Esophagus (tissue), 2 donors: ENCODE results near the gene RAVER1. TPM values are rescaled to one million over a fixed set of nuclear protein-coding genes. Genes with fewer than 3 reads are reported as not detected.

Experiments
- H3K27ac ChIP-seq, 2 donors: one replicate each; pipeline ENCODE4 v1.5.1; 2013; ENCODE audit warnings: low read depth in 2 of 2, mild to moderate bottlenecking in 2 of 2, inconsistent platforms in 1 of 2, low read length in 1 of 2, moderate library complexity in 1 of 2
- H3K27me3 ChIP-seq, 2 donors: one replicate each; pipeline ENCODE4 v1.6.1; 2013; ENCODE audit warnings: low read length in 2 of 2, control low read depth in 1 of 2, mild to moderate bottlenecking in 1 of 2; ENCODE audit not compliant: insufficient read depth in 2 of 2, control insufficient read depth in 1 of 2
- H3K36me3 ChIP-seq, 2 donors: one replicate each; pipeline ENCODE4 v1.6.1; 2013; ENCODE audit warnings: low read length in 1 of 2; ENCODE audit not compliant: control insufficient read depth in 2 of 2, insufficient read depth in 2 of 2
- H3K4me1 ChIP-seq, 2 donors: one replicate each; pipeline ENCODE4 v1.6.1; 2013; ENCODE audit warnings: low read length in 1 of 2; ENCODE audit not compliant: control insufficient read depth in 2 of 2, insufficient read depth in 2 of 2
- H3K4me3 ChIP-seq, 2 donors: one replicate each; pipeline ENCODE4 v1.5.1; 2013; ENCODE audit warnings: low read length in 2 of 2, mild to moderate bottlenecking in 2 of 2, low read depth in 1 of 2, moderate library complexity in 1 of 2
- H3K9me3 ChIP-seq, 2 donors: one replicate each; pipeline ENCODE4 v1.6.1; 2013; ENCODE audit warnings: mild to moderate bottlenecking in 2 of 2, low read depth in 1 of 2, low read length in 1 of 2, moderate library complexity in 1 of 2; ENCODE audit not compliant: control insufficient read depth in 2 of 2, insufficient read depth in 1 of 2
- WGBS, 2 donors: extraction: QIAGEN DNeasy Blood & Tissue Kit; methylation state at CpG; one replicate each; pipeline ENCODE4 v1.1.7; 2013; 5-methylcytosine and 5-hydroxymethylcytosine counted together
- polyA plus RNA-seq, 2 donors: library from polyadenylated mRNA; stranded (reverse); fragments of 200-250 nt; gene quantifications; one replicate each; pipeline ENCODE4 v1.2.3, GENCODE V29; 2013
- donor health status: healthy with polysubstance abuse.
- donor health status: Bipolar disorder and iron deficiency.

RAVER1 gene
- polyA plus RNA-seq, 2 donors, result 7.1 to 8.2 TPM

- Histone ChIP-seq H3K4me3 (peak overlapping the region; percentile 17 to 31), H3K4me1 (peaks cover 23 to 63% of the 10 kb centered on the region in 2 donors), H3K27ac (no peak overlapping the region), H3K36me3 (no peaks in the 10 kb centered on the region), H3K27me3 (peaks cover 0 to 25% of the 10 kb centered on the region in 2 donors), H3K9me3 (peaks cover 0 to 18% of the 10 kb centered on the region in 2 donors)
- 1 to 2% methylated on average over 49 of the region's 49 CpGs for WGBS, 2 donors
Measured at GRCh38 chr19:10291554-10292205, 41.6 kb downstream of the RAVER1 start.

GRCh38 chr19:10290876-10291553, 42.3 kb downstream of the RAVER1 start:
- Histone ChIP-seq H3K27ac (no peak overlapping the region), H3K36me3 (no peaks in the 10 kb centered on the region), H3K4me1 (peaks cover 23 to 59% of the 10 kb centered on the region in 2 donors), H3K9me3 (peaks cover 0 to 18% of the 10 kb centered on the region in 2 donors), H3K27me3 (peaks cover 0 to 25% of the 10 kb centered on the region in 2 donors), H3K4me3 (peak overlapping the region; percentile 12 to 31)
- 1% methylated on average over 56 to 57 of the region's 57 CpGs for WGBS, 2 donors

GRCh38 chr19:10290357-10290875, 42.9 kb downstream of the RAVER1 start:
- Histone ChIP-seq H3K27me3 (peaks cover 0 to 25% of the 10 kb centered on the region in 2 donors), H3K27ac (no peak overlapping the region), H3K9me3 (peaks cover 0 to 18% of the 10 kb centered on the region in 2 donors), H3K36me3 (no peaks in the 10 kb centered on the region), H3K4me1 (peaks cover 23 to 56% of the 10 kb centered on the region in 2 donors), H3K4me3 (peak overlapping the region; percentile 5 to 10)
- WGBS, 2 donors, result 1 to 2% methylated on average over 30 of the region's 30 CpGs

- Histone ChIP-seq H3K36me3 (peaks cover 0 to 2% of the 10 kb centered on the region in 2 donors), H3K4me3 (peak within 1 kb of the TSS; percentile 21 to 28), H3K4me1 (peaks cover 23 to 53% of the 10 kb centered on the region in 2 donors), H3K27me3 (peaks cover 0 to 25% of the 10 kb centered on the region in 2 donors), H3K27ac (no peak within 1 kb of the TSS), H3K9me3 (peaks cover 0 to 18% of the 10 kb centered on the region in 2 donors)
- WGBS, 2 donors, result 1% methylated on average over 38 to 45 of the region's 45 CpGs
Measured at GRCh38 chr19:10289836-10290356, 43.4 kb downstream of the RAVER1 start, which contains the start of gene ICAM5. Gene ICAM5, plus strand, starts transcription at chr19:10289952. Its CDS starts 92 bp downstream, at chr19:10290044.

GRCh38 chr19:10289167-10289835, 44.0 kb downstream of the RAVER1 start:
- Histone ChIP-seq H3K27ac (no peak overlapping the region), H3K27me3 (peaks cover 0 to 25% of the 10 kb centered on the region in 2 donors), H3K36me3 (peaks cover 0 to 8% of the 10 kb centered on the region in 2 donors), H3K4me3 (peak overlapping the region; percentile 21 to 28), H3K4me1 (peaks cover 23 to 53% of the 10 kb centered on the region in 2 donors), H3K9me3 (peaks cover 0 to 16% of the 10 kb centered on the region in 2 donors)
- 1% methylated on average over 47 to 50 of the region's 50 CpGs for WGBS, 2 donors

- peaks cover 0 to 24% of the 10 kb centered on the region in 2 donors for H3K27me3 ChIP-seq
- peaks cover 23 to 53% of the 10 kb centered on the region in 2 donors for H3K4me1 ChIP-seq
- peak overlapping the region; percentile 21 to 28 for H3K4me3 ChIP-seq
- 1 to 3% methylated on average over 23 of the region's 23 CpGs for WGBS, 2 donors
- H3K27ac ChIP-seq, result no peak overlapping the region
- H3K9me3 ChIP-seq, result peaks cover 0 to 15% of the 10 kb centered on the region in 2 donors
- peaks cover 0 to 12% of the 10 kb centered on the region in 2 donors for H3K36me3 ChIP-seq
Measured at GRCh38 chr19:10288662-10289166, 44.6 kb downstream of the RAVER1 start.

- WGBS, 2 donors, result 11 to 24% methylated on average over 59 of the region's 59 CpGs
- no peak within 1 kb of the TSS for H3K27ac ChIP-seq
- H3K36me3 ChIP-seq, result peaks cover 0 to 14% of the 10 kb centered on the region in 2 donors
- peaks cover 23 to 41% of the 10 kb centered on the region in 2 donors for H3K4me1 ChIP-seq
- no peak within 1 kb of the TSS for H3K4me3 ChIP-seq
- H3K9me3 ChIP-seq, result peaks cover 0 to 6% of the 10 kb centered on the region in 2 donors
- H3K27me3 ChIP-seq, result peaks cover 0 to 15% of the 10 kb centered on the region in 2 donors
Measured at GRCh38 chr19:10286803-10287737, 46.3 kb downstream of the RAVER1 start, which contains the start of gene ICAM4. Gene ICAM4, plus strand, starts transcription at chr19:10286955. Its CDS starts 58 bp downstream, at chr19:10287013.

- peaks cover 17 to 27% of the 10 kb centered on the region in 2 donors for H3K4me1 ChIP-seq
- peaks cover 0 to 4% of the 10 kb centered on the region in 2 donors for H3K9me3 ChIP-seq
- H3K27ac ChIP-seq, result no peak overlapping the region
- 85 to 92% methylated on average over 4 of the region's 4 CpGs for WGBS, 2 donors
- peaks cover 0 to 15% of the 10 kb centered on the region in 2 donors for H3K27me3 ChIP-seq
- H3K4me3 ChIP-seq, result no peak overlapping the region
- peaks cover 0 to 14% of the 10 kb centered on the region in 2 donors for H3K36me3 ChIP-seq
Measured at GRCh38 chr19:10285393-10285792, 47.9 kb downstream of the RAVER1 start.
